Epithelial cell of esophagus (primary cell): ENCODE data around the gene IL2RA.

Source experiments
- DNase-seq: peaks from one replicate; pipeline ENCODE4 v3.0.0; 2010; ENCODE audit warnings: low read depth
- H3K4me3 ChIP-seq: 2 replicates; pipeline ENCODE4 v1.5.1; 2011; ENCODE audit warnings: mild to moderate bottlenecking, low read length, control low read depth
- TF ChIP-seq, protein P1 (sequence below): IDR thresholded peaks from 2 replicates; pipeline ENCODE4 v1.5.1; 2011; ENCODE audit warnings: low read depth, mild to moderate bottlenecking, low read length, control low read depth, inconsistent platforms; ENCODE audit not compliant: insufficient read depth; ENCODE audit errors: missing control alignments

Gene IL2RA

DNA sequence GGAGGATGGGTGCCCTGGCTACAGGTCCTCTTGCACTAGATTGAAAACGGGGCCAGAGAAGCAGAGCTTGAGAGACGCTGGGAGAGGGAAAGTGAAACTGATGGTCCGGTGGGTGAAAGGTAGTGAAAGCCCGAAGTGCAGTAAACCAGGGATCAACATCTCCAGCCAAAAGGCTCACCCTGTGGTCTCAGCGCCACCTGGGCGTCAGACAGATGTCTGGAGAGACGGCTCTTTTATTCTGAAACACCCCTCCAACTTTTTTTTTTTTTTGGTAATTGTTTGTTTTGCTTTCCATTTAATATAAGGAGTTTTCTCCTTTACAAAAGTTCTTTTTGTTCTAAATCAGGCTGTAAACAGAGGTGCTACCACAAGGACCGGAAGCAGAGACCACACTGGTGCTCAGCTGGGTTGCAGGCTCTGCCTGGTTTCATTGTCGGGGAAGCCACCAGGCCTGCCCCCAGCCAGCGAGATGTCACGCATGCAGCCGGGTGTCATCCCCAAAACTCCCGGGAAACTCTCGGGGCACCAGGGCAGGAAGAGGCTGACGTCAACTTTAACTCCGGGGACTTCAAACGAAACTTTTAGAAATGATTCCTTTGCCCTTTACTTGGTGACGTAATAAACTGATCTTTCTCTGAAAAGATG is 11.2 kb downstream of the IL2RA start:
- no peak for DNase-seq
- no peak overlapping the region for H3K4me3 ChIP-seq
- TF ChIP-seq, protein P1, sequence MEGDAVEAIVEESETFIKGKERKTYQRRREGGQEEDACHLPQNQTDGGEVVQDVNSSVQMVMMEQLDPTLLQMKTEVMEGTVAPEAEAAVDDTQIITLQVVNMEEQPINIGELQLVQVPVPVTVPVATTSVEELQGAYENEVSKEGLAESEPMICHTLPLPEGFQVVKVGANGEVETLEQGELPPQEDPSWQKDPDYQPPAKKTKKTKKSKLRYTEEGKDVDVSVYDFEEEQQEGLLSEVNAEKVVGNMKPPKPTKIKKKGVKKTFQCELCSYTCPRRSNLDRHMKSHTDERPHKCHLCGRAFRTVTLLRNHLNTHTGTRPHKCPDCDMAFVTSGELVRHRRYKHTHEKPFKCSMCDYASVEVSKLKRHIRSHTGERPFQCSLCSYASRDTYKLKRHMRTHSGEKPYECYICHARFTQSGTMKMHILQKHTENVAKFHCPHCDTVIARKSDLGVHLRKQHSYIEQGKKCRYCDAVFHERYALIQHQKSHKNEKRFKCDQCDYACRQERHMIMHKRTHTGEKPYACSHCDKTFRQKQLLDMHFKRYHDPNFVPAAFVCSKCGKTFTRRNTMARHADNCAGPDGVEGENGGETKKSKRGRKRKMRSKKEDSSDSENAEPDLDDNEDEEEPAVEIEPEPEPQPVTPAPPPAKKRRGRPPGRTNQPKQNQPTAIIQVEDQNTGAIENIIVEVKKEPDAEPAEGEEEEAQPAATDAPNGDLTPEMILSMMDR, result no peak

GRCh38 chr10:6049031-6049400 is 13.2 kb downstream of the IL2RA start:
- TF ChIP-seq, protein P1, result no peak
- DNase-seq, result no peak
- no peak overlapping the region for H3K4me3 ChIP-seq

DNA sequence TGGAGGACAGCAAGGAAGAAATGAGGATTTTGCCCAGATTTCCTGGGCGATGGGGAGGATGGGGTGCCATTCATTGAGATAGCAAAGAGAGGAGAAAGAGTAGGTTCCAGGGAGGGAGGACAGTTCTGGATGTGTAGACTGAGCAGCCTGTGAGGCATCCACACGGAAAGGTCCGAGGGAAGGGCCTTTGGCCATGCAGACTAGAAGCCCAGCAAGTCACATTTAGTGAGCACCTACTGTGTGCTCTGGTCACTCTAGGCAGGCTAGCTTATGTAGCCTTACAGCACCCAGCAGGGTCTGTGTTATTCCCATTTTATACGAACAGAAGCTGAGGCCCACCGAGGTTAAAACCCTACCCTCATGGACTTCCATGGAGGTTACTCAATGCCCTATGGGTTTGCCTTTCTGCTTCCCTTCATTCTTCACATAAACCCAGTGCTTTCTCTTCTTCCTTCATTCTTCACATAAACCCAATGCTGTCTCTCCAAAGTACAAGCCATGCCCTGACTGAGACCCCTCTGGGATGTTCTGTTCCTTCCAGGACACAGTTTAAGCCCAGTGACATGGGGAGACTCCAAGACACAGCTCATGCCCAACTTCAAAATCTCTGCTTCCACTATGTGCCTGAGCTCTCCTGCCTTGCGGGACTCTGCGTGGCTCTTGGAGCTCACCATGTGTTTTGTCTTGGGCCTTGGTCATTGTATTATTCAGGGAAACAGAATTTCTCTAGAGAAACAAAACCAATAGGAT is 13.7 kb downstream of the IL2RA start:
- H3K4me3 ChIP-seq, result no peak overlapping the region
- DNase-seq, result no peak

DNA sequence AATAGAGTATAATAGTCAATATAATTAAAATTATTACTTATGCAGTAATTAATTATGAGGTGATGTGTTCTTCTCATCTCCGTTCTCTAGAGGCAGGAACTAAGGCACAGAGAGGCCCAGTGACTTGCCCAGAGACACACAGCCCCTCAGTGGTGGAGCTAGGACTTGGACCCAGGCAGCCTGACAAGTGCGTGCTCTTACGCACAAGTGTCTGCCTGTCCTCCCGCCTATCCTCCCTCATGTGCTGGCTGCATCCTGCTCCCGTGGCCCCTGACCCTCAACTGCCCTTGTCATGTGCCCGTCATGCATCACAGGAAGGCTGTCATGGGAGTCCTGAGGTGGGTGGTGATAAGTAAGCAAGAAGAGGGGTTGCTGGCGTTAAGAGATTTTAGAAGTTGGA is 14.3 kb downstream of the IL2RA start:
- no peak overlapping the region for H3K4me3 ChIP-seq
- DNase-seq, result no peak
- TF ChIP-seq, protein P1, result no peak

More for the DNA sequence above, 13.7 kb downstream of the IL2RA start:
- TF ChIP-seq, protein P1, result no peak

- no peak overlapping the region for H3K4me3 ChIP-seq
- DNase-seq, result no peak
- TF ChIP-seq, protein P1, result no peak
These were observed 15.2 kb downstream of the IL2RA start for GRCh38 chr10:6046773-6047611.

- H3K4me3 ChIP-seq, result no peak overlapping the region
- DNase-seq, result no peak
- TF ChIP-seq, protein P1, result no peak
These were observed 16.0 kb downstream of the IL2RA start for GRCh38 chr10:6045878-6046772.
